CD8-positive, alpha-beta memory T cell (primary cell): ENCODE data around the gene TIMM21. TPM values are rescaled to one million over a fixed set of nuclear protein-coding genes. Genes with fewer than 3 reads are reported as not detected.

ENCODE experiments used
- CTCF ChIA-PET: fragments of 350-600 bp; sonication (Branson Sonifier 250); formaldehyde crosslinking; loops from one replicate; lab custom pipeline; 2021; ENCODE audit warnings: antibody characterized with exemption; lab: Charles Lee
- POLR2A ChIA-PET: fragments of 350-600 bp; sonication (Branson Sonifier 250); formaldehyde crosslinking; loops from one replicate; lab custom pipeline; 2021; ENCODE audit warnings: antibody characterized with exemption; lab: Charles Lee
- DNase-seq, 5 donors: peaks; one replicate each; pipeline versions ENCODE4 v3.0.0 to v3.0.0-alpha.2; 2020 to 2022; ENCODE audit warnings: mixed read lengths in 1 of 5
- H3K27ac ChIP-seq: one replicate; pipeline ENCODE4 v1.7.0; 2013; ENCODE audit warnings: low read depth, mild to moderate bottlenecking, low read length, moderate library complexity
- H3K27me3 ChIP-seq: 2 replicates; pipeline ENCODE4 v1.7.0; 2013; ENCODE audit warnings: low read length, mild to moderate bottlenecking; ENCODE audit not compliant: insufficient read depth, poor library complexity, severe bottlenecking
- H3K36me3 ChIP-seq: 2 replicates; pipeline ENCODE4 v1.7.0; 2013; ENCODE audit warnings: mild to moderate bottlenecking, low read length, moderate library complexity; ENCODE audit not compliant: insufficient read depth
- H3K4me1 ChIP-seq: 2 replicates; pipeline ENCODE4 v1.7.0; 2013; ENCODE audit warnings: mild to moderate bottlenecking, low read length, moderate library complexity; ENCODE audit not compliant: insufficient read depth
- H3K4me3 ChIP-seq: 2 replicates; pipeline ENCODE4 v1.7.0; 2013; ENCODE audit warnings: mild to moderate bottlenecking, low read length
- H3K9me3 ChIP-seq: 2 replicates; pipeline ENCODE4 v1.7.0; 2013; ENCODE audit warnings: mild to moderate bottlenecking, low read length
- H3K27ac Mint-ChIP-seq, 8 donors: one replicate each; pipeline ENCODE4 v1.8.0; 2020 to 2021; ENCODE audit warnings: mixed read lengths in 8 of 8, mild to moderate bottlenecking in 6 of 8, inconsistent platforms in 3 of 8, moderate library complexity in 3 of 8
- H3K27me3 Mint-ChIP-seq, 2 donors: one replicate each; pipeline ENCODE4 v1.8.0; 2020 to 2021; ENCODE audit warnings: mixed read lengths in 2 of 2, mild to moderate bottlenecking in 1 of 2, moderate library complexity in 1 of 2
- H3K36me3 Mint-ChIP-seq, 3 donors: one replicate each; pipeline ENCODE4 v1.8.0; 2020 to 2021; ENCODE audit warnings: mixed read lengths in 3 of 3, inconsistent platforms in 1 of 3, mild to moderate bottlenecking in 1 of 3
- H3K4me1 Mint-ChIP-seq, 3 donors: one replicate each; pipeline ENCODE4 v1.8.0; 2020 to 2021; ENCODE audit warnings: mixed read lengths in 3 of 3, inconsistent platforms in 1 of 3, mild to moderate bottlenecking in 1 of 3
- H3K4me3 Mint-ChIP-seq, 7 donors: one replicate each; pipeline ENCODE4 v1.8.0; 2020 to 2021; ENCODE audit warnings: mixed read lengths in 7 of 7, mild to moderate bottlenecking in 6 of 7, moderate library complexity in 4 of 7, inconsistent platforms in 2 of 7
- H3K9me3 Mint-ChIP-seq, 5 donors: one replicate each; pipeline ENCODE4 v1.8.0; 2020 to 2022; ENCODE audit warnings: mixed read lengths in 5 of 5, mild to moderate bottlenecking in 3 of 5, moderate library complexity in 2 of 5, inconsistent platforms in 1 of 5
- polyA plus RNA-seq: library from polyadenylated mRNA; unstranded; fragments of 300-500 nt; fragmentation: Illumina TruSeq; gene quantifications from one replicate; pipeline ENCODE4 v1.2.3, GENCODE V29; 2021
- total RNA-seq, 2 experiments: library from RNA; stranded (reverse); gene quantifications; one replicate each; pipeline ENCODE4 v1.2.3, GENCODE V29; 2021

The TIMM21 gene
- total and polyA plus RNA-seq, 3 experiments from 2014 or later: 21.9 to 59.8 (median 59.4) TPM

DNA sequence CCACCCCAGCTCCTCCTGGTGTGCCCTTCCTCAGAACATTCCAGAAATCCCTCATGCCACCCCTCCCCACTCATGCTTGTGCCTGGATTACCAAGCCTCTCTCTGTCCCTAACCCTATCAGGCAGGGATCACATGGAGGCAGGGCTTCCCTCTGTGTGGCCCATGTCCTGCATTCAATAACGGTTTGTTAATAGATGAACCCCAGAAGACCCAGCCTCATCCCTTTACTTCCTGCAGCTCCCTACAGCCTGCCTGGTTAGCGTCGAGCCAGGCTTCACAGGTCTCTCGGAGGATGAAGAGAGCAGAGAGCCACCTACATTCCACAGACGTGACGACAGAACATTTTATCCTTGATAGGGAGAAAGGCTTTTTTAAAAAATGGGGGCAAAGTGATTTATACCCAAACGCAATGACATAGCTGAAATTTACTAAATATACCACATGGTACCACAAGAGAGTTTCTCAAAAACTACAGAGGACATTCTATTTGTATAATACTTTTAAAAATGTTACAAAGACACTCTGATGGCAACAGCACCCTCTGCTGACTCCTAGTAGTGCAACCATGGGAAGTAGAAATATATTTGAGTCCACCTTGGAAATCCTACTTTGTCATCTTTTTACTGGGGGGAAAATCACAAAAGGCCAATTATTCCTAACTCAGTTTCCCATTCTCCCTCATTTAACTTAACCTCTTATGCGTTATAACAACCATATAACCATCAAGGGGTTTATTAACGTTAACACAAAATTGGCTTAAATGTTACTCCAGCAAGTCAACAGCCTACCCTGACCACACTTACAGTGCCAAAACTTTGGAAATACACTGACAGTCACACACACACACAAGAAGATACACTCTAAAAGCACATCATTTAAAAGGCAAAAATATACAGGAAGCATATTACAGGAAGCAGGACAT, 31.4 kb upstream of the TIMM21 start:
- Mint-ChIP-seq H3K27ac (no peak overlapping the region), H3K4me1 (peaks cover 3 to 4% (median 4%) of the 10 kb centered on the region in 3 donors), H3K9me3 (peaks cover 0 to 5% (median 0%) of the 10 kb centered on the region in 5 donors), H3K4me3 (no peak overlapping the region), H3K36me3 (peaks cover 0 to 5% (median 2%) of the 10 kb centered on the region in 3 donors), H3K27me3 (peaks cover 0 to 3% of the 10 kb centered on the region in 2 donors)
- Histone ChIP-seq H3K27me3 (no peaks in the 10 kb centered on the region), H3K4me1 (no peaks in the 10 kb centered on the region), H3K9me3 (no peaks in the 10 kb centered on the region), H3K36me3 (no peaks in the 10 kb centered on the region), H3K27ac (no peak overlapping the region), H3K4me3 (no peak overlapping the region)
- ChIA-PET CTCF (no interaction called here), POLR2A (no interaction called here)
- DNase-seq: peak in 1 of 5 donors; percentile 14

- H3K27ac Mint-ChIP-seq: no peak overlapping the region
These were observed 25.1 kb upstream of the TIMM21 start for GRCh38 chr18:74123200-74123599.

DNA sequence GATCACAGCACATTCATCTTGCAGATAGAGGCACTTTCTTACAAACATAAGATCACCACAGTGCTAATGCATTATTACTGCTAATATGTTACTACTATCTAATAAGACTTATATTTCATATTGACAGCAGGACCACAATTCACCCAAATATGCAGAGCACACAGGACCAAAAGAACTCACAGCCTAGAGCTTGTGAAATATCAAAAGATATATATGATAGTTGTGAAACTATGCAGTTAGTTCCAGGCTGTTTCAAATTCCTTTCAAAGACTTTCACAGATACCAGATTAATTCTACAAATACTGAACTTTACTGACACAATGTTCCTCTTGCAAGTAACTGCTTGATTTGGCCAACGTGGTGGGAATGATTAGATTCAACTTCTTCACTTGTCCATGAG, 23.7 kb upstream of the TIMM21 start:
- POLR2A ChIA-PET: no interaction called here
- Histone ChIP-seq H3K36me3 (no peaks in the 10 kb centered on the region), H3K4me3 (no peak overlapping the region), H3K27ac (no peak overlapping the region), H3K4me1 (no peaks in the 10 kb centered on the region), H3K9me3 (no peaks in the 10 kb centered on the region), H3K27me3 (no peaks in the 10 kb centered on the region)
- Mint-ChIP-seq H3K4me1 (no peaks in the 10 kb centered on the region), H3K27me3 (no peaks in the 10 kb centered on the region), H3K9me3 (no peaks in the 10 kb centered on the region), H3K4me3 (no peak overlapping the region), H3K27ac (no peak overlapping the region), H3K36me3 (peaks cover 0 to under 1% (median 0%) of the 10 kb centered on the region in 3 donors)
- CTCF ChIA-PET: no interaction called here
- DNase-seq: no peak

More at GRCh38 chr18:74123200-74123599, 25.1 kb upstream of the TIMM21 start:
- Histone ChIP-seq H3K9me3 (no peaks in the 10 kb centered on the region), H3K4me1 (no peaks in the 10 kb centered on the region), H3K27ac (no peak overlapping the region), H3K36me3 (no peaks in the 10 kb centered on the region), H3K27me3 (no peaks in the 10 kb centered on the region), H3K4me3 (no peak overlapping the region)
- CTCF ChIA-PET: no interaction called here
- H3K9me3 Mint-ChIP-seq: no peaks in the 10 kb centered on the region
- H3K36me3 Mint-ChIP-seq: peaks cover 0 to 2% (median 0%) of the 10 kb centered on the region in 3 donors
- H3K27me3 Mint-ChIP-seq: no peaks in the 10 kb centered on the region
- POLR2A ChIA-PET: no interaction called here
- DNase-seq: no peak
- H3K4me3 Mint-ChIP-seq: no peak overlapping the region
- H3K4me1 Mint-ChIP-seq: no peaks in the 10 kb centered on the region

- no peaks in the 10 kb centered on the region for H3K36me3 ChIP-seq
- H3K4me1 ChIP-seq: no peaks in the 10 kb centered on the region
- no peak overlapping the region for H3K4me3 ChIP-seq
- POLR2A ChIA-PET: no interaction called here
- no peaks in the 10 kb centered on the region for H3K9me3 ChIP-seq
- Mint-ChIP-seq H3K4me3 (no peak overlapping the region), H3K4me1 (no peaks in the 10 kb centered on the region), H3K27ac (no peak overlapping the region), H3K27me3 (no peaks in the 10 kb centered on the region), H3K36me3 (no peaks in the 10 kb centered on the region), H3K9me3 (no peaks in the 10 kb centered on the region)
- DNase-seq: no peak
- CTCF ChIA-PET: interaction anchor here (1.1 kb wide), 1 partner anchor 45 kb away, joined by 3 read pairs; no protein-coding TSS in a partner anchor
- no peaks in the 10 kb centered on the region for H3K27me3 ChIP-seq
- H3K27ac ChIP-seq: no peak overlapping the region
These were observed 21.4 kb upstream of the TIMM21 start for GRCh38 chr18:74126684-74127655.

DNA sequence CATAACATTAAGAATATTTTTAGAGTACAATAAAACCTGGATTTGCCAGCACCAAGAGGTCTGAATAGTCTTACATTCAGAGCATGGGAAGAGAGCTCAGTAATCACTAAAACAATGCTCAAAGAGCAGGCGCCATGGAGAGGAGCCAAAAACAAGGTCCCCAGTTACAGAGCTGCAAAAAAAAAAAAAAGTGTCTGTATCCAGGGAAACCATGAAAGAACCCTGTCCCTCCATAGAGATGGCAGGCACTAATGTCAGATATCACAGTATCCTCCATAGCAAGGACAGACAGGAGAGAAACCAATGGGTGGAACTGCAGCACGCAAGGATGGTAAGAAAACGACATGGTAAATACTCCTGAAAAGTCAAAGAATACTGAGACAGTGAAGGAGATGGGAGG, 20.2 kb upstream of the TIMM21 start:
- Mint-ChIP-seq H3K27ac (no peak overlapping the region), H3K9me3 (no peaks in the 10 kb centered on the region), H3K36me3 (no peaks in the 10 kb centered on the region), H3K4me3 (no peak overlapping the region), H3K4me1 (no peaks in the 10 kb centered on the region), H3K27me3 (no peaks in the 10 kb centered on the region)
- Histone ChIP-seq H3K36me3 (no peaks in the 10 kb centered on the region), H3K9me3 (no peaks in the 10 kb centered on the region), H3K27ac (no peak overlapping the region), H3K27me3 (no peaks in the 10 kb centered on the region), H3K4me3 (no peak overlapping the region), H3K4me1 (no peaks in the 10 kb centered on the region)
- POLR2A ChIA-PET: no interaction called here
- DNase-seq: no peak
- CTCF ChIA-PET: no interaction called here

GRCh38 chr18:74131124-74131523, 17.2 kb upstream of the TIMM21 start:
- H3K27me3 Mint-ChIP-seq: no peaks in the 10 kb centered on the region
- no peak overlapping the region for H3K27ac Mint-ChIP-seq
- CTCF ChIA-PET: no interaction called here
- peaks cover 0 to 1% (median 0%) of the 10 kb centered on the region in 3 donors for H3K36me3 Mint-ChIP-seq
- no peak overlapping the region for H3K4me3 ChIP-seq
- DNase-seq: no peak
- H3K4me1 Mint-ChIP-seq: no peaks in the 10 kb centered on the region
- POLR2A ChIA-PET: no interaction called here
- H3K27ac ChIP-seq: no peak overlapping the region
- no peaks in the 10 kb centered on the region for H3K9me3 ChIP-seq
- no peaks in the 10 kb centered on the region for H3K9me3 Mint-ChIP-seq
- no peak overlapping the region for H3K4me3 Mint-ChIP-seq
- H3K36me3 ChIP-seq: no peaks in the 10 kb centered on the region
- no peaks in the 10 kb centered on the region for H3K27me3 ChIP-seq
- no peaks in the 10 kb centered on the region for H3K4me1 ChIP-seq

DNA sequence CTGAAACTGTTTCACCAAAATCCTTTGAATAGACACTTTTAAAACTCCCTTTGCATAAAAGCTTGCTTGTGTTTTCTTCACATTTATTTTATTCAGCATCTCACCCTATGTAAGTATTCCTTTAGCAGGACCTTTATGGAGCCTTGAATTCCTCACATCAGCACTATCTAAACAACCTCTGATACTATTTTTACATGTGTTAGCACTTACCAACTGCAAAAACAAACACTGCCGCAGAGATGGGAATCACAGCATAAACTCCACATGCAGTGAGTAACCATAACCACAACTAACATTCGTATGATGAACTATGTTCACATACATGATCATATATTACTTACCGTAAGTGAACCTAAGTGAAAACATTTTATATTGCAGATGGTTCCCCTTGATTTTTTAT, 16.1 kb upstream of the TIMM21 start:
- H3K27ac ChIP-seq: no peak overlapping the region
- no peak overlapping the region for H3K4me3 Mint-ChIP-seq
- no peak overlapping the region for H3K27ac Mint-ChIP-seq
- no peaks in the 10 kb centered on the region for H3K9me3 ChIP-seq
- no peak for DNase-seq
- H3K27me3 ChIP-seq: no peaks in the 10 kb centered on the region
- peaks cover 0 to 1% (median 0%) of the 10 kb centered on the region in 3 donors for H3K36me3 Mint-ChIP-seq
- no peak overlapping the region for H3K4me3 ChIP-seq
- no peaks in the 10 kb centered on the region for H3K4me1 Mint-ChIP-seq
- H3K36me3 ChIP-seq: no peaks in the 10 kb centered on the region
- CTCF ChIA-PET: no interaction called here
- peaks cover 2 to 6% of the 10 kb centered on the region in 2 donors for H3K27me3 Mint-ChIP-seq
- no peaks in the 10 kb centered on the region for H3K4me1 ChIP-seq
- POLR2A ChIA-PET: no interaction called here
- no peaks in the 10 kb centered on the region for H3K9me3 Mint-ChIP-seq
